Transverse colon (tissue), 4 donors: Measurements from ENCODE around the gene CYP4Z1. TPM values are rescaled to one million over a fixed set of nuclear protein-coding genes. Genes with fewer than 3 reads are reported as not detected.

Experiments
- DNase-seq: peaks from one replicate; pipeline ENCODE4 v3.0.0-alpha.2; 2019
- H3K27ac ChIP-seq, 4 donors: fragments of 200-600 bp; sonication (generic); 2 replicates each; pipeline ENCODE4 v1.5.1; 2016 to 2018; ENCODE audit warnings: inconsistent platforms in 4 of 4
- H3K27me3 ChIP-seq: fragments of 200-600 bp; sonication (generic); 2 replicates; pipeline ENCODE4 v1.5.1; 2017; ENCODE audit warnings: inconsistent platforms
- H3K36me3 ChIP-seq, 4 donors: fragments of 200-600 bp; sonication (generic); 2 replicates each; pipeline ENCODE4 v1.5.1; 2017 to 2019; ENCODE audit warnings: inconsistent platforms in 4 of 4
- H3K4me1 ChIP-seq, 4 donors: fragments of 200-600 bp; sonication (generic); 2 replicates each; pipeline ENCODE4 v1.5.1; 2017 to 2020; ENCODE audit warnings: inconsistent platforms in 4 of 4
- H3K4me3 ChIP-seq, 4 donors: fragments of 200-600 bp; sonication (generic); 1 replicate in 1 of 4; 2 replicates in 3 of 4; pipeline versions ENCODE4 v1.5.1 to v1.6.1; 2017 to 2019; ENCODE audit warnings: inconsistent platforms in 4 of 4
- H3K9me3 ChIP-seq, 2 donors: fragments of 200-600 bp; sonication (generic); 2 replicates each; pipeline ENCODE4 v1.5.1; 2017 to 2019; ENCODE audit warnings: inconsistent platforms in 2 of 2
- EP300 ChIP-seq: sonication (generic); formaldehyde crosslinking; IDR thresholded peaks from one replicate; pipeline ENCODE4 v1.6.1; 2017; ENCODE audit warnings: antibody characterized with exemption, low read depth
- POLR2A ChIP-seq: fragments of 450-650 bp; IDR thresholded peaks from one replicate; pipeline ENCODE4 v1.6.1; 2016; ENCODE audit warnings: antibody characterized with exemption, mild to moderate bottlenecking, moderate library complexity
- POLR2AphosphoS5 ChIP-seq, 3 donors: sonication (generic); formaldehyde crosslinking; IDR thresholded peaks; one replicate each; pipeline ENCODE4 v1.6.1; 2016; ENCODE audit warnings: antibody characterized with exemption in 3 of 3
- WGBS, 2 donors: methylation state at CpG; one replicate each; pipeline ENCODE4 v1.1.5; 2018; ENCODE audit warnings: low coverage in 1 of 2; 5-methylcytosine and 5-hydroxymethylcytosine counted together
- in situ Hi-C, 4 donors: fragments of 200-750 bp; cut with MboI; loops; one replicate each; pipeline versions ENCODE4 v1.15.0 to v1.15.1; 2017; ENCODE audit warnings: low sequenced_read_pairs in 3 of 4, low pct_ligation_motif_present in 1 of 4, low pct_unique_long_range_greater_than_20kb in 1 of 4
- intact Hi-C: fragments of 100-400 bp; cut with DNase I; formaldehyde crosslinking; loops from one replicate; pipeline ENCODE4 v1.15.1; 2023; ENCODE audit warnings: low total_unique reads
- total RNA-seq, 4 donors: library from RNA; depleted of rRNA; stranded (reverse); fragments of >200 nt; gene quantifications; one replicate each; pipeline ENCODE4 v1.1.0, GENCODE V29; 2016
- TF ChIP-seq, protein P1 (sequence below), 5 experiments: fragments of 200-600 bp in 3 of 5; fragments of 450-650 bp in 2 of 5; sonication (generic) in 3 of 5; IDR thresholded peaks; 1 replicate in 2 of 5; 2 replicates in 3 of 5; pipeline ENCODE4 v1.5.1; 2016 to 2017; ENCODE audit warnings: antibody characterized with exemption in 5 of 5, inconsistent platforms in 3 of 5, mild to moderate bottlenecking in 2 of 5, moderate library complexity in 1 of 5

The CYP4Z1 gene
- total RNA-seq, 4 donors from 2014 or later = 1.00 to 1.9 TPM; not detected in 2

DNA sequence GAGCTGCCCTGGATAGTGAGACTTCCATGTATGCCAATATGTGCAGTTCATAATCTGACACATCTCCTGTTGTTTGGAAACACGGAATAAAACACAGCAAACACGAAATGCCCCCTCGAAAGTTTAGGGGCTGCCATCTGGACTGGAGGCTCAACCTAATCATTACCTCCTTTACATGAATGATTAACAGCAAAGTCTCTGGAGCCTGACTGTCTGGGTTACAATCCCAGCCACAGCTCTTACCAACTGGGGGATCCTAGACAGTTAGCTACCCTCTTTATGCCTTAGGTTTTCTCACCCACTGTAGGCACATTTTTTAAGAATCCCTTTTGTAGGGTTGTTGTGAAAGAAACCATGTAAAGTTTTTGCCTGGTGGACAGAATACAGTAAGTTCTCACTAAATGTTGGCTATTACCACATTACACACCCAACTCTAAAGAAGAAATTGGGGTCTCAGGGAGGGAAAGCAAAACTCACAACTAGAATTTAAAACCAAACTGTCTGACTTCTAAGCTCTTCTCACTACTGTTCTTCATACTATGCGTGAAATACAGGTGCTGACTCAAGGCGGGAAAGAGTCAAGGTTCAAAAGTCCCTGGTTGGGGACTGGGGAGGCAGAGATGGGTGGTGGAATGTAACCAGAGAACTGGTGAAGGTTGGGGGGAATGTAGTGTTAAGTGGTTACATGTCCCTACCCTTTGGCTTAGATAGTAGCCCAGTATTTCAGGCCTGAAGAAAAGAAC is 94.4 kb downstream of the CYP4Z1 start:
- DNase-seq = no peak
- Histone ChIP-seq H3K9me3 (no peaks in the 10 kb centered on the region), H3K4me3 (no peak overlapping the region), H3K4me1 (no peaks in the 10 kb centered on the region), H3K27me3 (no peaks in the 10 kb centered on the region), H3K36me3 (no peaks in the 10 kb centered on the region), H3K27ac (no peak overlapping the region)
- in situ Hi-C loops (no loop called here), intact Hi-C loops (no loop called here)
- 62 to 82% methylated on average over 5 of the region's 5 CpGs for WGBS, 2 donors
- TF ChIP-seq POLR2AphosphoS5 (IDR thresholded peaks at IDR 0.05) (no peak), POLR2A (no peak), EP300 (no peak)
- TF ChIP-seq, protein P1, sequence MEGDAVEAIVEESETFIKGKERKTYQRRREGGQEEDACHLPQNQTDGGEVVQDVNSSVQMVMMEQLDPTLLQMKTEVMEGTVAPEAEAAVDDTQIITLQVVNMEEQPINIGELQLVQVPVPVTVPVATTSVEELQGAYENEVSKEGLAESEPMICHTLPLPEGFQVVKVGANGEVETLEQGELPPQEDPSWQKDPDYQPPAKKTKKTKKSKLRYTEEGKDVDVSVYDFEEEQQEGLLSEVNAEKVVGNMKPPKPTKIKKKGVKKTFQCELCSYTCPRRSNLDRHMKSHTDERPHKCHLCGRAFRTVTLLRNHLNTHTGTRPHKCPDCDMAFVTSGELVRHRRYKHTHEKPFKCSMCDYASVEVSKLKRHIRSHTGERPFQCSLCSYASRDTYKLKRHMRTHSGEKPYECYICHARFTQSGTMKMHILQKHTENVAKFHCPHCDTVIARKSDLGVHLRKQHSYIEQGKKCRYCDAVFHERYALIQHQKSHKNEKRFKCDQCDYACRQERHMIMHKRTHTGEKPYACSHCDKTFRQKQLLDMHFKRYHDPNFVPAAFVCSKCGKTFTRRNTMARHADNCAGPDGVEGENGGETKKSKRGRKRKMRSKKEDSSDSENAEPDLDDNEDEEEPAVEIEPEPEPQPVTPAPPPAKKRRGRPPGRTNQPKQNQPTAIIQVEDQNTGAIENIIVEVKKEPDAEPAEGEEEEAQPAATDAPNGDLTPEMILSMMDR (IDR thresholded peaks at IDR 0.05) = no peak

DNA sequence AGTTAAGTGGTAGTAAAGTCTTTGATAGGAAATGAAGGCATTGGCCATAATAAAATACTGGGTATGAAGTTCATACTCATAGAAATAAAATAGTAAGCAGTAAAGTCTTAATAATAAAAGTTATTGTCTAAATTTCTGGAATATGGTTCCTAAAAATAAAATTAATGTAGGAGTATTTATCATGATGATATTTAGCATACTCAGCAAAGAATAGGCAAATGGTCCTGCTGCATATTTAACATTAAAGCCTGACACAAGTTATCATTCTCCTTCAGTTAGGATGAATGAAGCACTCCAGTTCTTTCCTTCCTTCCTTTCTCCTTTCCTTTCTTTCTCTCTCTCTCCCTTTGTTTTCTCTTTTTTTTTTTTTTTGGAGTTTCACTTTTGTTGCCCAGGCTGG is 97.5 kb downstream of the CYP4Z1 start:
- no peaks in the 10 kb centered on the region for H3K27me3 ChIP-seq
- intact Hi-C loops (no loop called here), in situ Hi-C loops (no loop called here)
- H3K9me3 ChIP-seq = no peaks in the 10 kb centered on the region
- no peak overlapping the region for H3K4me3 ChIP-seq
- no peak overlapping the region for H3K27ac ChIP-seq
- no peak for DNase-seq
- no peak for TF ChIP-seq POLR2A
- TF ChIP-seq, protein P1 (IDR thresholded peaks at IDR 0.05) = no peak
- no peak for TF ChIP-seq EP300
- no peak for TF ChIP-seq POLR2AphosphoS5 (IDR thresholded peaks at IDR 0.05)
- H3K36me3 ChIP-seq = no peaks in the 10 kb centered on the region
- no peaks in the 10 kb centered on the region for H3K4me1 ChIP-seq

Other genes starting within 250 kb of the CYP4Z1 start
- gene CYP4A11, start 125.8 kb upstream of the CYP4Z1 start, total RNA-seq = not detected
- gene CYP4X1, start 43.6 kb upstream of the CYP4Z1 start, total RNA-seq = under 1 TPM in 2 of 4 donors, not detected in 2; 0.79 to 0.96 TPM
- gene CYP4A22, start 70.2 kb downstream of the CYP4Z1 start, total RNA-seq = not detected
- gene PDZK1IP1, start 122.8 kb downstream of the CYP4Z1 start, total RNA-seq = 100 to 1,000 TPM in 2 of 4 donors, 10 to 100 TPM in 2; 16.5 to 228 (median 148) TPM
- 1 to 10 TPM in 2 of 4 donors, under 1 TPM in 2; 0.80 to 7.9 (median 1.9) TPM for gene TAL1, start 165.0 kb downstream of the CYP4Z1 start, total RNA-seq
- gene STIL, start 246.9 kb downstream of the CYP4Z1 start, total RNA-seq = 10 to 100 TPM in 1 of 4 donors, 1 to 10 TPM in 3; 3.4 to 16.3 (median 6.5) TPM